Psoas muscle (tissue), 8 donors: ENCODE results near the gene MTHFSD. TPM values are rescaled to one million over a fixed set of nuclear protein-coding genes. Genes with fewer than 3 reads are reported as not detected.

Source experiments
- ATAC-seq, 4 donors: fragments of 200-7000 bp; cut with Tn5 transposase; one replicate each; pipeline ENCODE4 v1.9.1; 2020; ENCODE audit warnings: moderate library complexity in 3 of 4, mild to moderate bottlenecking in 2 of 4
- DNase-seq, 2 donors: peaks; one replicate each; pipeline ENCODE4 v3.0.0-alpha.2; 2020
- H3K27ac ChIP-seq: fragments of 200-600 bp; one replicate; pipeline ENCODE4 v1.8.0; 2022
- H3K27me3 ChIP-seq, 3 donors: fragments of 200-600 bp in 1 of 3; one replicate each; pipeline versions ENCODE4 v1.6.1 to v1.8.0; 2013 to 2022; ENCODE audit warnings: low read length in 2 of 3, mild to moderate bottlenecking in 2 of 3, moderate library complexity in 1 of 3; ENCODE audit not compliant: insufficient read depth in 3 of 3
- H3K36me3 ChIP-seq, 2 donors: fragments of 200-600 bp in 1 of 2; one replicate each; pipeline versions ENCODE4 v1.6.1 to v1.8.0; 2013 to 2022; ENCODE audit warnings: low read depth in 1 of 2, mild to moderate bottlenecking in 1 of 2, moderate library complexity in 1 of 2; ENCODE audit not compliant: insufficient read depth in 1 of 2
- H3K4me1 ChIP-seq: fragments of 200-600 bp; one replicate; pipeline ENCODE4 v1.8.0; 2022
- H3K4me3 ChIP-seq: fragments of 200-600 bp; one replicate; pipeline ENCODE4 v1.8.0; 2022; ENCODE audit warnings: mild to moderate bottlenecking
- H3K9me3 ChIP-seq: fragments of 200-600 bp; one replicate; pipeline ENCODE4 v1.8.0; 2022
- CTCF ChIP-seq: fragments of 200-600 bp; IDR thresholded peaks from one replicate; pipeline ENCODE4 v1.8.0; 2022; ENCODE audit warnings: antibody characterized with exemption
- WGBS, 3 donors: extraction: QIAGEN DNeasy Blood & Tissue Kit; methylation state at CpG; one replicate each; pipeline versions ENCODE4 v1.1.6 to v1.1.7; 2013; 5-methylcytosine and 5-hydroxymethylcytosine counted together
- intact Hi-C, 2 donors: fragments of 100-400 bp; cut with DNase I; formaldehyde crosslinking; loops; one replicate each; pipeline versions ENCODE4 v1.11.0 to v1.14.2; 2022
- polyA plus RNA-seq, 3 donors: library from polyadenylated mRNA; stranded (reverse); fragments of 200-250 nt; gene quantifications; one replicate each; pipeline ENCODE4 v1.2.3, GENCODE V29; 2013
- total RNA-seq, 4 donors: library from RNA; stranded (reverse); fragmentation: NEBNext Ultra II Directional in 2 of 4; extraction: Animal tissue kit (Norgen Biotek cat#: 25700) in 2 of 4; gene quantifications; one replicate each; pipeline versions ENCODE4 v1.2.1 to v1.2.4, GENCODE V29; 2021 to 2023
- donor health status: healthy with polysubstance abuse.
- donor health status: DM: no; HTN: no; CAD: no; lungs with moderate emphysema.
- donor health status: Bipolar disorder and iron deficiency.
- donor health status: healthy.
- donor health status: DM: yes; HTN: yes; CAD: no.
- donor health status: DM: no; HTN: no; CAD: no.
- donor health status: DM: no; HTN: no; CAD: no.
- donor health status: DM: yes; HTN: yes; CAD: no.

The MTHFSD gene
- total and polyA plus RNA-seq, 7 donors, result 4.3 to 16.0 (median 8.1) TPM

- Histone ChIP-seq H3K27me3 (peaks cover 7 to 100% (median 64%) of the 10 kb centered on the region in 3 donors), H3K9me3 (no peaks in the 10 kb centered on the region), H3K4me3 (no peak overlapping the region), H3K36me3 (no peaks in the 10 kb centered on the region), H3K27ac (no peak overlapping the region), H3K4me1 (no peaks in the 10 kb centered on the region)
- intact Hi-C loops, result no loop called here
- no peak for TF ChIP-seq CTCF
- ATAC-seq (no peak), DNase-seq (no peak)
- 1 to 3% (median 3%) methylated on average over 39 to 45 of the region's 45 CpGs for WGBS, 3 donors
Measured at GRCh38 chr16:86496929-86497461, 58.0 kb downstream of the MTHFSD start.

- DNase-seq (no peak), ATAC-seq (no peak)
- Histone ChIP-seq H3K27ac (no peak overlapping the region), H3K9me3 (no peaks in the 10 kb centered on the region), H3K4me3 (no peak overlapping the region), H3K4me1 (no peaks in the 10 kb centered on the region), H3K36me3 (no peaks in the 10 kb centered on the region), H3K27me3 (peaks cover 7 to 100% (median 64%) of the 10 kb centered on the region in 3 donors)
- intact Hi-C loops, result no loop called here
- WGBS, 3 donors, result 2 to 4% (median 3%) methylated on average over 34 of the region's 34 CpGs
- no peak for TF ChIP-seq CTCF
Measured at GRCh38 chr16:86496262-86496928, 58.6 kb downstream of the MTHFSD start.

GRCh38 chr16:86495756-86496261 is 59.2 kb downstream of the MTHFSD start:
- 4 to 8% (median 7%) methylated on average over 16 of the region's 16 CpGs for WGBS, 3 donors
- H3K27ac ChIP-seq, result no peak overlapping the region

GRCh38 chr16:86495357-86495701 is 59.7 kb downstream of the MTHFSD start:
- Histone ChIP-seq H3K4me3 (no peak overlapping the region), H3K27me3 (peaks cover 10 to 100% (median 60%) of the 10 kb centered on the region in 3 donors), H3K4me1 (no peaks in the 10 kb centered on the region), H3K36me3 (no peaks in the 10 kb centered on the region), H3K27ac (no peak overlapping the region), H3K9me3 (no peaks in the 10 kb centered on the region)
- no peak for DNase-seq
- ATAC-seq, result no peak
- intact Hi-C loops, result no loop called here
- 4 to 8% (median 6%) methylated on average over 10 of the region's 10 CpGs for WGBS, 3 donors
- TF ChIP-seq CTCF, result no peak

More at GRCh38 chr16:86495756-86496261, 59.2 kb downstream of the MTHFSD start:
- DNase-seq (no peak), ATAC-seq (no peak)
- Histone ChIP-seq H3K4me3 (no peak overlapping the region), H3K27me3 (peaks cover 10 to 100% (median 61%) of the 10 kb centered on the region in 3 donors), H3K9me3 (no peaks in the 10 kb centered on the region), H3K36me3 (no peaks in the 10 kb centered on the region), H3K4me1 (no peaks in the 10 kb centered on the region)
- no peak for TF ChIP-seq CTCF
- intact Hi-C loops, result no loop called here
